Spinal cord (tissue), 10 donors: Measurements from ENCODE around the gene ANKS3. TPM values are rescaled to one million over a fixed set of nuclear protein-coding genes. Genes with fewer than 3 reads are reported as not detected.

Experiments used
- DNase-seq, 6 donors: peaks; one replicate each; pipeline versions ENCODE4 v3.0.0 to v3.0.0-alpha.2; 2013 to 2015; ENCODE audit warnings: low spot score in 6 of 6, low read depth in 4 of 6
- H3K27ac ChIP-seq: one replicate; pipeline ENCODE4 v1.5.1; 2013; ENCODE audit warnings: low read depth, low read length, control low read depth
- H3K27me3 ChIP-seq: one replicate; pipeline ENCODE4 v1.6.1; 2013; ENCODE audit warnings: low read length; ENCODE audit not compliant: control insufficient read depth, insufficient read depth
- H3K36me3 ChIP-seq: one replicate; pipeline ENCODE4 v1.6.1; 2013; ENCODE audit warnings: low read length; ENCODE audit not compliant: control insufficient read depth, insufficient read depth
- H3K4me1 ChIP-seq: one replicate; pipeline ENCODE4 v1.6.1; 2013; ENCODE audit warnings: low read length; ENCODE audit not compliant: control insufficient read depth, insufficient read depth
- H3K4me3 ChIP-seq: one replicate; pipeline ENCODE4 v1.5.1; 2013; ENCODE audit warnings: low read depth, low read length, control low read depth
- H3K9me3 ChIP-seq: one replicate; pipeline ENCODE4 v1.6.1; 2013; ENCODE audit warnings: low read length; ENCODE audit not compliant: control insufficient read depth, insufficient read depth
- WGBS: methylation state at CpG from one replicate; pipeline ENCODE4 v1.1.5; 2013; ENCODE audit warnings: missing lambda C conversion rate; ENCODE audit not compliant: insufficient coverage; 5-methylcytosine and 5-hydroxymethylcytosine counted together
- polyA plus RNA-seq, 2 donors: library from polyadenylated mRNA; unstranded; fragments of 120-200 nt; gene quantifications; one replicate each; pipeline ENCODE4 v1.2.1, GENCODE V29; 2013; ENCODE audit not compliant: insufficient read length in 2 of 2
- total RNA-seq, 2 donors: library from RNA; depleted of rRNA in 1 of 2; stranded (reverse); fragments of 120-200 nt in 1 of 2; fragments of >200 nt in 1 of 2; gene quantifications; one replicate each; pipeline versions ENCODE4 v1.2.3 to v1.2.4, GENCODE V29; 2013 to 2014
- donor health status: healthy.

Gene ANKS3
- total and polyA plus RNA-seq, 4 donors = 20.2 to 48.1 (median 29.3) TPM

GRCh38 chr16:4675864-4676786 is 57.9 kb downstream of the ANKS3 start:
- no peaks in the 10 kb centered on the region for H3K27me3 ChIP-seq
- no peaks in the 10 kb centered on the region for H3K9me3 ChIP-seq
- H3K4me1 ChIP-seq = peaks cover 14% of the 10 kb centered on the region
- WGBS = 83% methylated on average over 23 of the region's 23 CpGs
- H3K4me3 ChIP-seq = no peak overlapping the region
- peaks cover 93% of the 10 kb centered on the region for H3K36me3 ChIP-seq
- H3K27ac ChIP-seq = no peak overlapping the region
- DNase-seq = no peak

GRCh38 chr16:4674926-4675530 is 59.0 kb downstream of the ANKS3 start:
- Histone ChIP-seq H3K4me1 (peaks cover 14% of the 10 kb centered on the region), H3K36me3 (peaks cover 93% of the 10 kb centered on the region)
- 100% methylated on average over 2 of the region's 9 CpGs for WGBS

GRCh38 chr16:4673387-4674046 is 60.6 kb downstream of the ANKS3 start:
- Histone ChIP-seq H3K4me3 (no peak overlapping the region), H3K4me1 (peaks cover 14% of the 10 kb centered on the region), H3K27ac (no peak overlapping the region), H3K27me3 (no peaks in the 10 kb centered on the region), H3K9me3 (no peaks in the 10 kb centered on the region), H3K36me3 (peaks cover 88% of the 10 kb centered on the region)
- DNase-seq = no peak
- WGBS = 80% methylated on average over 28 of the region's 33 CpGs

More at GRCh38 chr16:4674926-4675530, 59.0 kb downstream of the ANKS3 start:
- no peaks in the 10 kb centered on the region for H3K9me3 ChIP-seq
- H3K4me3 ChIP-seq = no peak overlapping the region
- H3K27me3 ChIP-seq = no peaks in the 10 kb centered on the region
- no peak for DNase-seq
- no peak overlapping the region for H3K27ac ChIP-seq

GRCh38 chr16:4668313-4668960 is 65.6 kb downstream of the ANKS3 start:
- WGBS = 97% methylated on average over 10 of the region's 10 CpGs
- H3K4me1 ChIP-seq = peaks cover 20% of the 10 kb centered on the region
- no peak overlapping the region for H3K27ac ChIP-seq
- DNase-seq = no peak
- no peaks in the 10 kb centered on the region for H3K9me3 ChIP-seq
- no peaks in the 10 kb centered on the region for H3K27me3 ChIP-seq
- no peak overlapping the region for H3K4me3 ChIP-seq
- peaks cover 92% of the 10 kb centered on the region for H3K36me3 ChIP-seq

- DNase-seq = no peak
- Histone ChIP-seq H3K4me1 (peaks cover 27% of the 10 kb centered on the region), H3K27ac (no peak overlapping the region), H3K4me3 (no peak overlapping the region), H3K27me3 (no peaks in the 10 kb centered on the region), H3K36me3 (peaks cover 89% of the 10 kb centered on the region), H3K9me3 (no peaks in the 10 kb centered on the region)
- WGBS = 70% methylated on average over 20 of the region's 20 CpGs
Measured at GRCh38 chr16:4667203-4667963, 66.7 kb downstream of the ANKS3 start.

GRCh38 chr16:4666537-4667202 is 67.4 kb downstream of the ANKS3 start:
- Histone ChIP-seq H3K4me3 (no peak overlapping the region), H3K9me3 (no peaks in the 10 kb centered on the region), H3K27me3 (no peaks in the 10 kb centered on the region), H3K36me3 (peaks cover 87% of the 10 kb centered on the region), H3K27ac (no peak overlapping the region), H3K4me1 (peaks cover 34% of the 10 kb centered on the region)
- WGBS = 89% methylated on average over 18 of the region's 20 CpGs
- DNase-seq = no peak

GRCh38 chr16:4664538-4665418 is 69.3 kb downstream of the ANKS3 start:
- Histone ChIP-seq H3K36me3 (peaks cover 88% of the 10 kb centered on the region), H3K4me3 (no peak overlapping the region), H3K9me3 (no peaks in the 10 kb centered on the region), H3K27me3 (no peaks in the 10 kb centered on the region), H3K4me1 (peaks cover 53% of the 10 kb centered on the region), H3K27ac (no peak overlapping the region)
- 82% methylated on average over 23 of the region's 26 CpGs for WGBS
- no peak for DNase-seq
